Measurements from ENCODE around the gene ZBED5. TPM values are rescaled to one million over a fixed set of nuclear protein-coding genes. Genes with fewer than 3 reads are reported as not detected.

The ZBED5 gene
- total and polyA plus RNA-seq, 9 of the 15 experiments (the other 6 are each of a cell fraction or from before 2014, with no cell fraction given), result 12.4 to 70.7 (median 26.8) TPM

GRCh38 chr11:10808553-10809372, 49.1 kb downstream of the ZBED5 start, which contains the start of gene EIF4G2 (continued):
- TF ChIP-seq ZNF407 (IDR thresholded peaks at IDR 0.05; ENCODE audit: low read depth) (no peak), XRCC3 (IDR thresholded peaks at IDR 0.05) (no peak), RBM14 (IDR thresholded peaks at IDR 0.05; ENCODE audit: borderline replicate concordance, insufficient read depth, low read depth, low read length) (no peak), ZNF140 (CRISPR knock-in tag; IDR thresholded peaks at IDR 0.05) (no peak), TAF9B (IDR thresholded peaks at IDR 0.05; ENCODE audit: partially characterized antibody) (peak; percentile 96), HMG20B (CRISPR knock-in tag; IDR thresholded peaks at IDR 0.05) (no peak), ZMIZ1 (IDR thresholded peaks at IDR 0.05; ENCODE audit: low read depth in 2 of 2, low read length in 2 of 2) (peak in 1 of 2 experiments; percentile 70; a peak in 1 of 4 replicates), ZNF347 (CRISPR knock-in tag; IDR thresholded peaks at IDR 0.05; ENCODE audit: low read depth) (no peak), MAZ (CRISPR knock-in tag; conservative IDR thresholded peaks at IDR 0.05 in 1 of 2, IDR thresholded peaks at IDR 0.05 in 1 of 2) (peak; percentile 14 to 59), HES1 (IDR thresholded peaks at IDR 0.05; ENCODE audit: low read depth) (0 out of 2 replicates have a peak, but pooled peaks have one; percentile 32), ATF2 (CRISPR knock-in tag; IDR thresholded peaks at IDR 0.05) (no peak), SMARCA5 (IDR thresholded peaks at IDR 0.05) (0 out of 2 replicates have a peak, but pooled peaks have one; percentile 17), NFATC3 (IDR thresholded peaks at IDR 0.05) (no peak)
